GM12878 (cell line): ENCODE data around the gene CFHR4. TPM values are rescaled to one million over a fixed set of nuclear protein-coding genes. Genes with fewer than 3 reads are reported as not detected.

Experiments
- ATAC-seq: fragments of 200-7000 bp; cut with Tn5 transposase; 3 replicates; pipeline ENCODE4 v1.9.1; 2020; ENCODE audit warnings: mild to moderate bottlenecking, moderate library complexity
- BruUV-seq: library from RNA; stranded (reverse); fragments of 400-500 nt; replicated peaks from 2 replicates; lab custom pipeline; 2021; lab: Mats Ljungman, UMichigan
- CTCF ChIA-PET: fragments of 300-600 bp; sonication (Branson Sonifier 250); formaldehyde crosslinking; extraction: SDS; loops from one replicate; lab custom pipeline; 2021; ENCODE audit warnings: inconsistent platforms; lab: Yijun Ruan, JAX
- POLR2A ChIA-PET: fragments of 350-600 bp; formaldehyde crosslinking; extraction: SDS; loops from one replicate; lab custom pipeline; 2021; ENCODE audit warnings: inconsistent platforms; lab: Charles Lee
- RAD21 ChIA-PET: fragments of 300-600 bp; sonication (Branson Sonifier 250); formaldehyde crosslinking; loops from one replicate; lab custom pipeline; 2023; ENCODE audit warnings: antibody characterized with exemption; ENCODE audit not compliant: unreplicated experiment; lab: Charles Lee
- SMC1A ChIA-PET: fragments of 300-600 bp; sonication (Branson Sonifier 250); formaldehyde crosslinking; loops from one replicate; lab custom pipeline; 2023; ENCODE audit not compliant: unreplicated experiment, uncharacterized antibody; lab: Charles Lee
- DNase-seq: peaks from one replicate; pipeline ENCODE4 v3.0.0-alpha.2; 2011; ENCODE audit warnings: low read depth, low spot score
- FAIRE-seq: peaks from 3 replicates; lab custom pipeline; 2011; peaks lifted over from hg19 to GRCh38; lab: Jason Lieb, UNC
- H2AFZ ChIP-seq: 2 replicates; pipeline ENCODE4 v1.6.0; 2011; ENCODE audit warnings: low read depth, low read length, control low read depth; ENCODE audit not compliant: control insufficient read depth
- H3K27ac ChIP-seq: 2 replicates; pipeline ENCODE4 v1.5.1; 2011; ENCODE audit warnings: control low read depth; ENCODE audit not compliant: control insufficient read depth, insufficient read depth
- H3K27me3 ChIP-seq, 2 experiments: replicated peaks in 1 of 2; 2 replicates each; pipeline versions ENCODE4 v1.6.0 to v1.6.1; 2011; ENCODE audit warnings: low read length in 1 of 2; ENCODE audit not compliant: control insufficient read depth in 2 of 2, insufficient read depth in 2 of 2
- H3K36me3 ChIP-seq, 2 experiments: 2 replicates each; pipeline ENCODE4 v1.5.1; 2011; ENCODE audit warnings: low read length in 1 of 2; ENCODE audit not compliant: control insufficient read depth in 2 of 2, insufficient read depth in 2 of 2
- H3K4me1 ChIP-seq: 2 replicates; pipeline ENCODE4 v1.6.1; 2011; ENCODE audit warnings: mild to moderate bottlenecking, low read length, moderate library complexity, mixed read lengths; ENCODE audit not compliant: control insufficient read depth, insufficient read depth
- H3K4me2 ChIP-seq: 2 replicates; pipeline ENCODE4 v1.6.0; 2011; ENCODE audit warnings: control low read depth; ENCODE audit not compliant: control insufficient read depth, insufficient read depth
- H3K4me3 ChIP-seq: fragments of 200-600 bp; sonication (generic); 2 replicates; pipeline ENCODE4 v1.5.1; 2016
- H3K79me2 ChIP-seq: 2 replicates; pipeline ENCODE4 v1.6.0; 2011; ENCODE audit warnings: low read length; ENCODE audit not compliant: control insufficient read depth, insufficient read depth
- H3K9ac ChIP-seq: 2 replicates; pipeline ENCODE4 v1.8.0; 2011; ENCODE audit warnings: low read length, control low read depth, mixed read lengths; ENCODE audit not compliant: control insufficient read depth, insufficient read depth
- H3K9me3 ChIP-seq: replicated peaks from 3 replicates; pipeline ENCODE4 v1.5.1; 2011; ENCODE audit warnings: mild to moderate bottlenecking, low read length; ENCODE audit not compliant: control insufficient read depth, insufficient read depth
- H4K20me1 ChIP-seq: 2 replicates; pipeline ENCODE4 v1.6.0; 2011; ENCODE audit not compliant: control insufficient read depth, insufficient read depth
- ATF7 ChIP-seq: fragments of 450-650 bp; IDR thresholded peaks from 2 replicates; pipeline ENCODE4 v1.6.1; 2016; ENCODE audit warnings: low read depth, mild to moderate bottlenecking
- CHD1 ChIP-seq: IDR thresholded peaks from 2 replicates; pipeline ENCODE4 v1.6.1; 2012; ENCODE audit warnings: low read depth, low read length, improper control_type of control experiment
- CREB1 ChIP-seq: IDR thresholded peaks from 2 replicates; pipeline ENCODE4 v1.6.1; 2012; ENCODE audit warnings: low read depth, mild to moderate bottlenecking, inconsistent platforms
- MTA3 ChIP-seq: IDR thresholded peaks from 2 replicates; pipeline ENCODE4 v1.6.1; 2012; ENCODE audit warnings: low read length, inconsistent platforms, borderline replicate concordance
- NFYB ChIP-seq: IDR thresholded peaks from 2 replicates; pipeline ENCODE4 v1.6.1; 2011; ENCODE audit warnings: low read depth, mild to moderate bottlenecking, low read length, improper control_type of control experiment, moderate library complexity; ENCODE audit not compliant: insufficient read depth
- PAX5 ChIP-seq: IDR thresholded peaks from 2 replicates; pipeline ENCODE4 v1.6.1; 2011; ENCODE audit warnings: low read depth, low read length, borderline replicate concordance
- PAX8 ChIP-seq: fragments of 450-650 bp; IDR thresholded peaks from 2 replicates; pipeline ENCODE4 v1.6.1; 2017; ENCODE audit warnings: mild to moderate bottlenecking, moderate library complexity
- SP1 ChIP-seq: IDR thresholded peaks from one replicate; pipeline ENCODE4 v1.6.1; 2011; ENCODE audit warnings: low read depth, low read length
- SRF ChIP-seq, 2 experiments: IDR thresholded peaks; 2 replicates each; pipeline ENCODE4 v1.6.1; 2011; ENCODE audit warnings: low read depth in 2 of 2, low read length in 2 of 2, mild to moderate bottlenecking in 1 of 2, moderate library complexity in 1 of 2
- SUZ12 ChIP-seq: fragments of 200-600 bp; sonication (generic); IDR thresholded peaks from one replicate; pipeline ENCODE4 v1.6.1; 2018; ENCODE audit warnings: antibody characterized with exemption, mild to moderate bottlenecking; ENCODE audit not compliant: unreplicated experiment
- TARDBP ChIP-seq: IDR thresholded peaks from 2 replicates; pipeline ENCODE4 v1.6.1; 2016; ENCODE audit warnings: borderline replicate concordance
- ZNF274 ChIP-seq: IDR thresholded peaks from one replicate; pipeline ENCODE4 v1.8.0; 2011; ENCODE audit not compliant: insufficient read length, insufficient read depth
- WGBS: methylation state at CpG from one replicate; pipeline ENCODE4 v1.1.6; 2016; ENCODE audit warnings: low lambda C conversion rate; ENCODE audit not compliant: insufficient replicate concordance, insufficient coverage; ENCODE audit errors: missing lambda C conversion rate; 5-methylcytosine and 5-hydroxymethylcytosine counted together
- in situ Hi-C: fragments of 300-500 bp; cut with MboI; formaldehyde crosslinking; loops from 9 replicates; pipeline ENCODE4 v1.14.3; 2018; ENCODE audit warnings: mixed read lengths
- intact Hi-C: fragments of 100-400 bp; cut with micrococcal nuclease; formaldehyde crosslinking; loops from one replicate; pipeline ENCODE4 v1.14.2; 2022; ENCODE audit not compliant: unreplicated experiment
- polyA plus RNA-seq, 11 experiments: library from polyadenylated mRNA; depleted of rRNA in 4 of 11; unstranded in 6 of 11; stranded (reverse) in 5 of 11; fragments of >200 nt; fragmentation: Nextera tagmentation in 4 of 11; fragmentation: Illumina TruSeq in 1 of 11; extraction: Ambion mirVana in 4 of 11; extraction: Trizol in 1 of 11; gene quantifications; 1 replicate in 1 of 11; 2 replicates in 10 of 11; pipeline versions ENCODE4 v1.2.1 to v1.2.3, GENCODE V29; 2011 to 2016; ENCODE audit warnings: inconsistent platforms in 2 of 11, missing spikeins in 2 of 11, low read depth in 1 of 11
- total RNA-seq, 4 experiments: library from RNA; depleted of rRNA in 3 of 4; stranded (reverse); fragments of >200 nt in 3 of 4; fragmentation: Illumina TruSeq in 1 of 4; extraction: Trizol in 1 of 4; gene quantifications; 2 replicates each; pipeline versions ENCODE4 v1.2.1 to v1.2.3, GENCODE V29; 2013 to 2021
- TF ChIP-seq, protein P1 (sequence below): IDR thresholded peaks from 2 replicates; pipeline ENCODE4 v1.6.1; 2011; ENCODE audit warnings: low read depth, low read length, improper control_type of control experiment, borderline replicate concordance

CFHR4 gene
- total and polyA plus RNA-seq, 10 of the 15 experiments (the other 5 are each of a cell fraction or from before 2014, with no cell fraction given) = not detected

GRCh38 chr1:196897158-196897828 lies 9.4 kb downstream of the CFHR4 start:
- H3K4me1 ChIP-seq = no peaks in the 10 kb centered on the region
- in situ Hi-C loops (no loop called here), intact Hi-C loops (no loop called here)
- FAIRE-seq (no peak), ATAC-seq (no peak; the same call in 2 of the 3 replicates), DNase-seq (no peak)
- CTCF ChIA-PET = no interaction called here
- TF ChIP-seq CREB1 (no peak), SUZ12 (no peak), SP1 (no peak), PAX8 (no peak), MTA3 (no peak), SRF (IDR thresholded peaks at IDR 0.05; ENCODE audit: low read depth in 2 of 2, low read length in 2 of 2) (no peak), CHD1 (no peak), ZNF274 (no peak), PAX5 (no peak), ATF7 (no peak), TARDBP (no peak), NFYB (no peak)
- TF ChIP-seq, protein P1, sequence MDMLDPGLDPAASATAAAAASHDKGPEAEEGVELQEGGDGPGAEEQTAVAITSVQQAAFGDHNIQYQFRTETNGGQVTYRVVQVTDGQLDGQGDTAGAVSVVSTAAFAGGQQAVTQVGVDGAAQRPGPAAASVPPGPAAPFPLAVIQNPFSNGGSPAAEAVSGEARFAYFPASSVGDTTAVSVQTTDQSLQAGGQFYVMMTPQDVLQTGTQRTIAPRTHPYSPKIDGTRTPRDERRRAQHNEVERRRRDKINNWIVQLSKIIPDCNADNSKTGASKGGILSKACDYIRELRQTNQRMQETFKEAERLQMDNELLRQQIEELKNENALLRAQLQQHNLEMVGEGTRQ = no peak
- WGBS = 45% methylated on average over 26 of the region's 26 CpGs
- H3K36me3 ChIP-seq = no peaks in the 10 kb centered on the region
- H3K9me3 ChIP-seq = no peaks in the 10 kb centered on the region
- H3K27me3 ChIP-seq = peaks cover 3 to 4% of the 10 kb centered on the region in 2 experiments; a peak in 2 of 4 replicates
- SMC1A ChIA-PET = no interaction called here
- BruUV-seq = no TSS peak
- no peak overlapping the region for H3K4me2 ChIP-seq
- no peak overlapping the region for H3K27ac ChIP-seq
- H3K79me2 ChIP-seq = no peaks in the 10 kb centered on the region
- no peaks in the 10 kb centered on the region for H4K20me1 ChIP-seq
- H2AFZ ChIP-seq = no peak overlapping the region
- RAD21 ChIA-PET = no interaction called here
- no peak overlapping the region for H3K4me3 ChIP-seq
- POLR2A ChIA-PET = no interaction called here
- no peak overlapping the region for H3K9ac ChIP-seq
